ENCODE data around the gene DCUN1D3.

GRCh38 chr16:20811889-20812439, 88.2 kb downstream of the DCUN1D3 start:
- no peak for TF ChIP-seq CTCF (IDR thresholded peaks at IDR 0.05; ENCODE audit: low read depth, low read length)
- no peak for TF ChIP-seq POLR2A (IDR thresholded peaks at IDR 0.05; ENCODE audit: extremely low read depth, insufficient read length)
- no peak for TF ChIP-seq MAX (IDR thresholded peaks at IDR 0.05; ENCODE audit: low read depth, low read length)
